ENCODE results near the gene RAB6D.
A peak's percentile ranks its signal among the peaks of the same experiment; 100 is the strongest.
"Not testable (repeated sequence)": the region's sequence is repeated elsewhere in the genome, so short reads cannot be mapped to it uniquely, and the experiment has no call there.

The RAB6D gene

DNA sequence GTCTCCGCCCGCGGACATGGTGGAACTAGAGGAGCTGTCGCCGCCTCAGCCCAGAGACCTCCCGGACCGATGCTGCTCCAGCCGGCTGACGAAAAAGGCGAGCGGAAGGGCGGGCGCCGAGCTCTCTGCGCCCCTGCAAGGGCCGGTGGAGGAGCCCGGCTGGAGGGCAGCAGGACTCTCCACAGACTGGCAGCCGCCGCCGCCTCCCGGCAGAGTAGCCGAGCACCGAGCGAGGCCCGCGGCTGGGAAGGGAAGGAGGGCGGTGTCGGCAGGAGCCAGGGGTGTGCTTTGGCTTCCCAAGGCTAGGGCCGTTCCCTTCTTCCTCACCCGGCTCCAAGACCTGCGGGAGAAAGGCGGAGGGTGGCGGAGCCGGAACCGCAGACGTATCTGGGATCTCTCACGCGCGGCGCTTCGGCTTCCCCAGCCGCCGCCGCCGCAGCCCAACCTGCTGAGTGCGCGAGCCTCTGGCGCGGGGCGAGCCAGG is at the start of gene RAB6D:
Gene RAB6D, minus strand, starts transcription at position 466 of the 484 bp plus-strand sequence. Its CDS starts 448 bp downstream, at position 18.
- Mint-ChIP-seq H3K27me3 (peaks cover 69% of the 10 kb centered on the region), H3K4me3 (peak within 1 kb of the TSS; percentile 38)
- not testable (repeated sequence) for H3K36me3 Mint-ChIP-seq, H3K27ac Mint-ChIP-seq, H3K4me1 Mint-ChIP-seq, ATAC-seq, H3K9me3 Mint-ChIP-seq

DNA sequence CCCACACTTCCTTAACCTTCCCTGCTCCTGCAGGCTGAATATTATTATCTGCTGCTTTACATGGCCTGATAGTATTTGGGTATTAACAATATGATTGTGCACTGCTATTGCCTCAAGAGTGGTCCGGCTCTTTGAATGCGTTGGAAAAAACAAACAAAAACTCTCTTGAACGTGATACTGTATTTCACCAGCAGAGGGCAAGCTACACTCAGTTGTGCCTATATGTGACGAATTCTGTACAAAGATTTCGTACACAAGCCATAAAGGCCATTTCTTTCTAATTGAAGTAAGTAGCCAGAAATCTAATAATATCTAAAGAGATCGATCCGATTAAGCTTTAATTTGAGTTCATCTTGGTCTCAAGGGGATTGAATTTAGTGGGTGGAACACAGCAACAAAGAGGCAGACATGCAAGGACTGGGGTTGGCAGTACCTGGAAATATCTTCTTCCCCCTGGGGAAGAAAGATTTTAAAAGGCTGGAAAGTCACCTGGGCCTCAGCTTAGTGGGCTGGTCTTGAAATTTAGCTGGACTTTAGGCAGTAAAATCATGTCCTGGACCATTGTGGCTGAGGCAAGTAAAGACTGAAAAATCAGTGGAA is 49.3 kb upstream of the RAB6D start:
- H3K4me1 Mint-ChIP-seq = peaks cover 4% of the 10 kb centered on the region
- peaks cover 43% of the 10 kb centered on the region for H3K27me3 Mint-ChIP-seq
- no peak for ATAC-seq
- no peak overlapping the region for H3K27ac Mint-ChIP-seq
- no peaks in the 10 kb centered on the region for H3K36me3 Mint-ChIP-seq
- no peak overlapping the region for H3K4me3 Mint-ChIP-seq
- H3K9me3 Mint-ChIP-seq = no peaks in the 10 kb centered on the region

DNA sequence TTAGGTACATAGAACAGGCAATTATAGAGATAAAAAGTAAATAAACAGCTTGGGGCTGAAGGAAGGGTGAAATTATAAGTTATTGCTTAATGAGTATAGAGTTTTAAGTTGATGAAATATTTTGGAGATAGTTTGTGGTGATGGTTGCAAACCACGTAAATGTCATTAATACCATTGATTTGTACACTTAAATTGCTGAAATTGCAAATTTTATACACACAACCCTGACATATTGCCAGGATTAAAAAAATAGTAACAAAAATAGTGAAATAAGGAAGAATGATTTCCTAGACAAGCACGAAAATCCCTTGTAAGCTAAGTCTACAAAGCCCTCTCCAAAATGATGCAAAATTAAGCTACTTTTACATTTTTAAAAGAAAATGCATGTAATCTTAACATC is 46.2 kb upstream of the RAB6D start:
- ATAC-seq = no peak
- Mint-ChIP-seq H3K36me3 (no peaks in the 10 kb centered on the region), H3K9me3 (no peaks in the 10 kb centered on the region), H3K27me3 (peaks cover 38% of the 10 kb centered on the region), H3K27ac (no peak overlapping the region), H3K4me3 (no peak overlapping the region), H3K4me1 (peaks cover 4% of the 10 kb centered on the region)

DNA sequence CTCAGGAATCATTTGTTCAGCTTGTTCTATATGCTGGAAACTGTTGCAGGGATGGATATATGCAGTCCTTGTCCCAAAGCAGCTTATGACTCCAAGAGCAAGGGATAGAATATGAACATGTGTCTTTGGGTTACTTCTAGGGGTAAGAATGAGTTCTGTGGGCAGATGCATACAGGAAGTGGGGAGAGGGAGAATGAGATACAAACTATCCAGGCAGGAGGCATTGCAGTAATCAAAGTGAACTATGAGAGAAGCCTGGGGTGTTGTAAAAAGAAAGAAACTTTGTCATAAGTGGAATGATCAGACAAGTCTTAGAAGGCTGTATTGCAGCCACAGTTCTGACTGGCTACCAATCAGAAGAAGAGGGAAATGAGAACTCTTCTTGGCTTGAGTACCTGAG is 44.8 kb upstream of the RAB6D start:
- Mint-ChIP-seq H3K27me3 (peaks cover 45% of the 10 kb centered on the region), H3K4me1 (peaks cover 4% of the 10 kb centered on the region), H3K27ac (no peak overlapping the region), H3K4me3 (no peak overlapping the region), H3K9me3 (no peaks in the 10 kb centered on the region), H3K36me3 (no peaks in the 10 kb centered on the region)
- ATAC-seq = no peak

DNA sequence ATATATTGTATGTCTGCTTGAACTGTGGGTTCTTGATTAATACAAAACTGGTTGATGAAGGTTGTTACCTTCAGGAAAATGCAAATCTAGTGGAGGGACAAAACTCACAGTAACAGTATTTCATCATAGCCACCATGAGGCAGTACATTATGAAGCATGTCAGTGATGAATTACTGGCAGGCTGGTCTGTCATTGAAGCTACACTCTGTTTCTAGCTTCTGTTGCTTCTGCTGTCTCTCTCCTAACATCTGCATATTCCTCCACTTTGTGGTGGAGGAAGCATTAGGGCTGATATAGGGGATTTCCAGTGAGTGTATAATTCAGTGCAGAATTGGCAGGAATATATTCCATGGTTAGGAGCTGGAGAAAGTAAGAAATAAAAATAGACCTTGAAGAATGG is 44.2 kb upstream of the RAB6D start:
- no peak for ATAC-seq
- no peaks in the 10 kb centered on the region for H3K36me3 Mint-ChIP-seq
- no peak overlapping the region for H3K4me3 Mint-ChIP-seq
- peaks cover 2% of the 10 kb centered on the region for H3K4me1 Mint-ChIP-seq
- no peak overlapping the region for H3K27ac Mint-ChIP-seq
- H3K27me3 Mint-ChIP-seq = peaks cover 46% of the 10 kb centered on the region
- H3K9me3 Mint-ChIP-seq = no peaks in the 10 kb centered on the region

DNA sequence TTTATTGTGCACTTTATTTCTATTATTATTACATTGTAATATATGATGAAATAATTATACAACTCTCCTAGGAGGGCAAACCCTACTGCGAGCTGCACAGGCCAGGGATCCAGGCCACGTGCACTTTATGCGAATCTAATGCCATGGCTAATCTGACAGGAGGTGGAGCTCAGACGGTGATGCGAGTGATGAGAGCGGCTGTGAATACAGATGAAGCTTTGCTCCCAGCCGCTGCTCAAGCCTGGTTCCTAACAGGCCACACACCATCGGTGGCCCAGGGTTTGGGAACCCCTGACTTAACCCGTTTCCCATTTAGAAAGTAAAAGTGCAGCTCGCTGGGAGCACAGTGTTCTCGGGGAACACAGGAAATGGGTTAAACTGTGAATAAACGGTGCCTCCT is 40.8 kb upstream of the RAB6D start:
- no peaks in the 10 kb centered on the region for H3K9me3 Mint-ChIP-seq
- ATAC-seq = no peak
- H3K36me3 Mint-ChIP-seq = no peaks in the 10 kb centered on the region
- no peak overlapping the region for H3K27ac Mint-ChIP-seq
- no peak overlapping the region for H3K4me3 Mint-ChIP-seq
- no peaks in the 10 kb centered on the region for H3K4me1 Mint-ChIP-seq
- H3K27me3 Mint-ChIP-seq = peaks cover 50% of the 10 kb centered on the region

DNA sequence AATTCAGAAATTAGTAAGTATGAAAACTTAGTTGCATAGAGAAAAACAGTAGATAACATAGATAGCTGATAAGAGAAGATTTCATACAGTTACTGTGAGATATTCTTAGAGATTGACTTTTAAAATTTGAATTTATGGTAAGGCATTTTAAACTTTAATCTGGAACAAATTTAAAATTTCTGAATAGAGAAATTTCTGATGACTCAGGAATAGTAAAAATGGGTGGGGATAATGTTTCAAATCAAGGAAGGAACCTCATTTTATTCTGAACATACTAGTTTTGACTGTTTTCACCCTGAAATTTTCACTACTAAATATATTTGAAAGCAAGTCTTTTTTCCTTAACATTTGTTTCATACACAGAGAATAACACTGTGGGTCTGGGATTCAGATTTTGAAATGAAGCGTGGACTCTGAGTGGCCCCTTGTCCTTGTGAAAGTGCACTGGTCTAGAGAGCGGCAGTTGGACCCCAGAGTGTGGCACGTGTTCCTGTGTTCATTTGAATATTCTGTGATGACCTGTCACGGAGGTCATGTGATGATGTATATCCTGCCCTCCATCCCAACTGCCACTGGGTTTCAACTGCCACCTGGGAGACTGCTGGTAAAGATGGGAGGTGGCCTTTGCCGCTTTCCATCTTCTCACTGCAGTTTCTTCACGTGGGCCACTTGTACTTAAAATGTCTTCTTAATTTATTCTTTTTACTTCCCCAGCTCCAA is 38.5 kb upstream of the RAB6D start:
- no peak overlapping the region for H3K4me3 Mint-ChIP-seq
- peaks cover 33% of the 10 kb centered on the region for H3K27me3 Mint-ChIP-seq
- no peak overlapping the region for H3K27ac Mint-ChIP-seq
- no peaks in the 10 kb centered on the region for H3K4me1 Mint-ChIP-seq
- ATAC-seq = no peak
- H3K9me3 Mint-ChIP-seq = no peaks in the 10 kb centered on the region
- no peaks in the 10 kb centered on the region for H3K36me3 Mint-ChIP-seq

DNA sequence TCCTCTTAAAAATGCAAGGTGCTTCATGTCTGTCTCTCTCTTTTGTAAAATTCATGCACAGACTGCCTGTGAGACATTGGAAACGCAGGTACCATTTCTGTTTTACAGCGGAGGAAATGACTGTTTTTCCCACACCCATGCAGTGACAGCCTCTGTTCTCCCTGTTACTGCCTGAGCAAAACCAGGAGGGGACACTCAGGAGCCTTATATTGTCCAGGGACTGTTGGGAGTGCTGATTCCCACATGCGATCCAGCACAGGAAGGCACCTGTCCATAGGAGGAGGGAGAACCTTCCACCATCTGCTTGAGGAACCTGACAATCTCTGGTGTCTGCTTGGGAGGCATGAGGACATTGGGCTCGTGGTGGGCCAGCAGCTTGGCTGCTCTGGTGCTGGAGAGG is 36.9 kb upstream of the RAB6D start:
- no peak overlapping the region for H3K27ac Mint-ChIP-seq
- H3K36me3 Mint-ChIP-seq = no peaks in the 10 kb centered on the region
- no peak overlapping the region for H3K4me3 Mint-ChIP-seq
- no peaks in the 10 kb centered on the region for H3K4me1 Mint-ChIP-seq
- H3K27me3 Mint-ChIP-seq = peaks cover 38% of the 10 kb centered on the region
- H3K9me3 Mint-ChIP-seq = no peaks in the 10 kb centered on the region
- ATAC-seq = no peak

DNA sequence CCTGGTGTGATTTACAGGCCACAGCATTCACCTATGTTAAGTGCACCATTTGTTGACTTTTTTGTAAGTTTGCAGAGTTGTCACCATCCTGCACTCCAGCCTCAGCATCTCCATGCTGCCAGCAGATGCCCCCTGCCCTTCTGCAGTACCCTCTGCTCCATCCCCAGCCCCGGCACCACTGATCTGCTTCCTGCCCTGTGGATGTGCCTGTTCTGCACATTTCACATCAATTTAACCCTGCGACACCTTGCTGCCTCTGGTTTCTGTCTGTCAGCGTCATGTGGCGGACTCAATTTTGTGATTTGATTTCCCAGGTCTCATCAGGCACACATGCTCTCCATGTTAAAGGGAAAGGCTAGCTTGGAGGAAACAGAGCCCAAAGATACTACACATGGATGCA is 36.5 kb upstream of the RAB6D start:
- H3K27me3 Mint-ChIP-seq = peaks cover 42% of the 10 kb centered on the region
- not testable (repeated sequence) for H3K36me3 Mint-ChIP-seq, ATAC-seq, H3K4me3 Mint-ChIP-seq, H3K27ac Mint-ChIP-seq, H3K9me3 Mint-ChIP-seq, H3K4me1 Mint-ChIP-seq

DNA sequence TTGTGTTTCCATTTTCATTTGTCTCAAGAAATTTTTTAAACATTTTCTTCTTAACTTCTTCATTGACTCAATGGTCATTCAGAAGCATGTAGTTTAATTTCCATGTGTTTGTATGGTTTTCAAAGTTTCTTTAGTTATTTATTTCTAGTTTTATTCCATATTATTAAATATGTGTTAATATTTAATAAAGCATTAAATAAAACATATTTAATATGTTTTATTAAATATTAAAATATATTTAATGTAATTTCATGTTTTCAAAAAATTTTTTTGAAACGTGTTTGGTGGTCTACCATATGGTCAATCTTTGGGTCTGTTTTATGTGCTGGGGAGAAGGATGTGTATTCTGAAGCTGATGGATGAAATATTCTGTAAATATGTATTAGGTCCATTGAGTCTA is 32.2 kb upstream of the RAB6D start:
- peaks cover 56% of the 10 kb centered on the region for H3K27me3 Mint-ChIP-seq
- not testable (repeated sequence) for H3K4me1 Mint-ChIP-seq, H3K9me3 Mint-ChIP-seq, H3K27ac Mint-ChIP-seq, ATAC-seq, H3K36me3 Mint-ChIP-seq, H3K4me3 Mint-ChIP-seq

DNA sequence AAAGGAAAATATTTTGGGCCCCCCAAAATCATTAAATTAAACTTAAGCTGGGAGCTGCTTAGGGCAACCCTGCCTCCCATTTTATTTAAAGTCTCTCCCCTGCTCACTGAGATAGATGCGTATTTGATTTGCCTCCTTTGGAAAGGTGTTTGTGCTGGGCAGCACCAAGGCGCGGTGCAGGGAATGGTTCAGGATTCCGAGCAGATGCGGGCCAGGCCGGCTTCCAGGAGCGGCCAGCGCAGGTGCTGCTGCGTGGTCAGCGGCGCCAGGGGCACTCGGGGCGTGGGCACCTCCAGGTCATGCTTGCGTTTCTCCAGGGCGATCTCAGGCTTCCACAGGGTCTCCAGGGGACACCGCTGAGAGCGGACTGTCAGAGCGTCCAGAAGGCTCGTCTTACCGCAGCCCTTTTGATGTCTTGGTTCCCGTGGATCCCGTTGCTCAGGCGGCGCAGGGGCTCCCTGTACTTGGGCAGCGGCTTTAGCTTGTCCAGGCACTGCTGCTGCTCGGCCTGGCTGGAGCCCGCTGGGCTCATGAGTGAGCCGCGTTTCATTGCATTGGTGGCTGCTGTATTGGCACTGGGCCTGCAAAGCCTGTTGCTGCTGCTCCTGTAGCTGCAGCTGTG is 31.2 kb upstream of the RAB6D start:
- H3K4me3 Mint-ChIP-seq, H3K9me3 Mint-ChIP-seq, H3K27ac Mint-ChIP-seq, ATAC-seq, H3K36me3 Mint-ChIP-seq, H3K4me1 Mint-ChIP-seq: not testable (repeated sequence)
- peaks cover 47% of the 10 kb centered on the region for H3K27me3 Mint-ChIP-seq

DNA sequence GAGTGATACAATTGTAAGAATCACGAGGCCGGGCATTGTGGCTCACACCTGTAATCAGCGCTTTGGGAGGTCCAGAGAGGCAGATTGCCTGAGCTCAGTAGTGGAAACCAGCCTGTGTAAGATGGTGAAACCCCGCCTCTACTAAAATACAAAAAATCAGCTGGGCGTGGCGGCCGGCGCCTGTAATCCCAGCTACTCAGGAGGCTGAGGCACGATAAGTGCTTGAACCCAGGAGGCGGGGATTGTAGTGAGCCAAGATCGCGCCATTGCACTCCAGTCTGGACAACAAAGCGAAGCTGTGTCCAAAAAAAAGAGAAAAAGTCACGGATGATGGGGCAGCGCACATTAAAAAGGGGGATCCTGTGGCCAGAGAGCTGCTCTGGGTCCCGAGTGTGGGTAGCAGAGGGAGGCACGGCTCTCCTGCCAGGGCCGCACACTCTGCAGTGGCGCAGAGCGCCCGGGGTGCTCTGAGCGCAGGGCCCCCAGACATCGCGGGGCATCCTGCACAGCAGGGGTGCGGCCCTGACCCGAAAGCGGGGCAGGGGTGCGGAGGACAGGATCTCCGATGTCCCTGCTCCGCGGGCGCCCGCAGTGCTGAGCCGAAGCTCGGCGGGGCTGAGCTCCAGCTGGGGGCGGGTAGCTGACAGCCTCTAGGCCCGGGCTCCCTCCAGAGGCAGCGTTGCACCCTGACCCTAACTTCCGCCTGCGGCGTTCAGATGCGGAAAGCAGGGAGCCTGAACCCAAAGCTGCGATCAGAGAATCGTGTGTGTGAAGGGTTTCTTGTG is 30.4 kb upstream of the RAB6D start:
- H3K9me3 Mint-ChIP-seq = no peaks in the 10 kb centered on the region
- peaks cover 49% of the 10 kb centered on the region for H3K27me3 Mint-ChIP-seq
- H3K4me1 Mint-ChIP-seq = no peaks in the 10 kb centered on the region
- H3K27ac Mint-ChIP-seq = no peak overlapping the region
- no peaks in the 10 kb centered on the region for H3K36me3 Mint-ChIP-seq
- peak overlapping the region; percentile 24 for H3K4me3 Mint-ChIP-seq
- no peak for ATAC-seq

DNA sequence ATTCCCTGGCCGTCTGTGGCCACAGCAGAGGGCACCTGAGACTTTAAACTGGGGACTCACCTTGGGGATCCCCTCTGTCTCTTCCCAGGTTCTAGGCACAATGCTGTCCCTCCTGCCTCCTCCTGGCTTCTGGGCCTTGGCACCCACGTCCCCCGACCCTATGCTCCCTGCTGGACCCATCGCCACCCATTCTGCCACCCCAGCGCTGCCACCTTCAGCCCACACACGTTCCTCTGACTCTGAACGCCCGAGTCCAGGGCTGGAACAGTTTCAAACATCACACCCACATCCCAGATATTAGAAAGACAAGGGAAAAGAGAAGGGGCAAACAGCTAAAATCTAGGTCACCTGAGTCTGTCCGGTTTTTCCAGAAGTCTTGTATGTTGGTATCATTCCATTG is 28.0 kb upstream of the RAB6D start:
- H3K27ac Mint-ChIP-seq, H3K4me3 Mint-ChIP-seq, H3K9me3 Mint-ChIP-seq, H3K4me1 Mint-ChIP-seq, H3K36me3 Mint-ChIP-seq, ATAC-seq: not testable (repeated sequence)
- H3K27me3 Mint-ChIP-seq = peaks cover 58% of the 10 kb centered on the region

DNA sequence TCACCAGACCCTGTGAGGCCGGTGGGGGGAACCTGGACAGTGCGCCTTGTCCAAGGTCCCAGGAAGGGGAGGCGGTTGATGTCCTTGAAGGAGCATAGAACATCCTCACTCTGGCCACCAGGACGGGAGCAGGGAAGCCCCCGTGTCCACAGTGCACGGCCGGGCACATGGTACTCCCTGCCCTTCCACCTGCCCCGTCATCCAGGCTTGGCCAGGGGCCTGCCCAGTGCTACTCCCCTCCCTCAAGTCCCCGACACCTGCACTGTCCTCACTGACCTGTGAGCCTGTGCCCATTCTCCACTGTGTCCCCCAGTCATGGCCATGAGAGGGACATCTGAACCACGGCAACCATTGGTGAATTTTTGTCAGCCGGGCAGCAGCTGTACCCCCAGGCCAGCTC is 27.5 kb upstream of the RAB6D start:
- not testable (repeated sequence) for ATAC-seq, H3K27ac Mint-ChIP-seq, H3K36me3 Mint-ChIP-seq, H3K4me1 Mint-ChIP-seq, H3K9me3 Mint-ChIP-seq, H3K4me3 Mint-ChIP-seq
- H3K27me3 Mint-ChIP-seq = peaks cover 58% of the 10 kb centered on the region

DNA sequence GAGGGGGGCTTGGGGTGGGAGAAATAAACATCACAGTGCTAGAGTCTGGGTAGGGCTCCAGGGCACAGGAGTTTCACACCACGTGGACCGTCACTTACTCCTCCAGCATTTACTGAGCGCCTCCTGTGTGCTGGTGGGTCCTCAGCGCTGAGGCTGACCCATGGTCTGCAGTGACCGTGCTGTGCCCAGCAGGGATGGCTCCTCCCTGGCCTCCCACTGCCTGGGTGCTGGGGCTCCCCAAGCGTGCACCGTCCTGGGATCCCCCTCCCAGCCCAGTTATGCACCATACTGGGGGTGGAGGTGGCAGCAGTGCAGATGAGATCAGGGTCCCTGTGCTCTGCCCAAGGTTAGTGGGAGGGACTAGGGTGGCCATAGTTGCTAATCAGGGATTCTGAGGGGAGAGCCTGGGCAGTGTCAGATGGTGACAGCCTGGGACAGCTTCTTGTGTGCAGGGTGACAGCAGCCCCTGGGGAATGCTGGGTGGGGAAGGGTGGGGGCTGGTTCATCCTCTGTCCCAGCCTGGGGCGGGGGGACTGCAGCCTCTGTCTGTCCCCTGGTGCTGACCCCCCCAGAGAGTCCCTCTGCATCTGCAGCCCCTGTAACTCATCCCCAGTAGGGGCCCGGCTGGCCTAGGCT is 26.6 kb upstream of the RAB6D start:
- not testable (repeated sequence) for H3K9me3 Mint-ChIP-seq, H3K36me3 Mint-ChIP-seq, H3K4me1 Mint-ChIP-seq, H3K27ac Mint-ChIP-seq, H3K4me3 Mint-ChIP-seq, ATAC-seq
- peaks cover 51% of the 10 kb centered on the region for H3K27me3 Mint-ChIP-seq

Measured in stimulated activated memory B cell treated with anti-CD40 and anti-IgM and Interleukin-4, amounts not matched to agents 10 μg/mL and 1 μg/mL and 100 μg/mL, for 72 hours (primary cell).